Left hindlimb (tissue), 1 donor: ENCODE measurements around the gene HNRNPL.
"Not testable (repeated sequence)": the region's sequence is repeated elsewhere in the genome, so short reads cannot be mapped to it uniquely, and the experiment has no call there.

Experiments
- DNase-seq: peaks from one replicate; pipeline ENCODE4 v3.0.0-alpha.2; 2018

The HNRNPL gene

DNA sequence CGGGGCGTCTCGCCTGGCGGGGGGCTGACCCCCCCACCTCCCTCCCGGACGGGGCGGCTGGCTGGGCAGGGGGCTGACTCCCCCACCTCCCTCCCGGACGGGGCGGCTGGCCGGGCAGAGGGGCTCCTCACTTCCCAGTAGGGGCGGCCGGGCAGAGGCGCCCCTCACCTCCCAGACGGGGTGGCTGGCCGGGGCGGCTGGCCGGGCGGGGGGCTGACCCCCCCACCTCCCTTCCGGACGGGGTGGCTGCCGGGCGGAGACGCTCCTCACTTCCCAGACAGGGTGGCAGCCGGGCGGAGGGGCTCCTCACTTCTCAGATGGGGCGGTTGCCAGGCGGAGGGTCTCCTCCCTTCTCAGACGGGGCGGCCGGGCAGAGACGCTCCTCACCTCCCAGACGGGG, 52.0 kb downstream of the HNRNPL start:
- DNase-seq, result not testable (repeated sequence)

DNA sequence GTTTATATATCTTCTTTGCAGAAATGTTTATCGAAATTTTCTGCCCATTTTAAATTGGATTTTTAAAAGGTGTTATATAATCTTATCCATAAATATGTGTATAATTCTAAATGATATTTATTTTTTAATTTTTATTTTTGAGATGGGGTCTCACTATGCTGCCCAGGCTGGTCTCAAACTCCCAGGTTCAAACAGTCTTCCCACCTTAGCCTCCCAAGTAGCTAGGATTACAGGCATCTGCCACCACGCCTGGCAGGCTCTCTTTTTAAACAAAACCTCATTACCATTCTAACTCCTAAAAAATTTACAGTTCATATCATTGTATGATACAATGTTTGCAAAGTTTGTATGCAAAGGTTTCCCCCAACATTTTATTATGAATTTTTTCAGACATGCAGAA, 53.6 kb downstream of the HNRNPL start:
- DNase-seq, result no peak

DNA sequence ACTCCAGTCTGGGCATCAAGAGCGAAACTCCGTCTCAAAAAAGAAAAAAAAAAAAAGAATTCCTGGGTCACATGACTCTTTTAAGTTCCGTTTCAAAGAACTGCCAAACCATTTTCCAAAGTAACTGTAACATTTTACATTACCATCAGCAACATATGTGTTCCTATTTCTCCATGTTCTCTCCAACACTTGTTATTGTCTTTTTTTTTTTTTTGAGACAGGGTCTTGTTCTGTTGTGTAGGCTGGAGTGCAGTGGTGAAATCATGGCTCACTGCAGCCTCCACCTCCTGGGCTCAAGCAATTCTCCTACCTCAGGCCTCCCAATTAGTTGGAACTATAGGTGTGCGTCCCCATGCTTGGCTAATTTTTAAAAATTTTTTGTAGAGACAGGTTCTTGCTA, 54.2 kb downstream of the HNRNPL start:
- no peak for DNase-seq

DNA sequence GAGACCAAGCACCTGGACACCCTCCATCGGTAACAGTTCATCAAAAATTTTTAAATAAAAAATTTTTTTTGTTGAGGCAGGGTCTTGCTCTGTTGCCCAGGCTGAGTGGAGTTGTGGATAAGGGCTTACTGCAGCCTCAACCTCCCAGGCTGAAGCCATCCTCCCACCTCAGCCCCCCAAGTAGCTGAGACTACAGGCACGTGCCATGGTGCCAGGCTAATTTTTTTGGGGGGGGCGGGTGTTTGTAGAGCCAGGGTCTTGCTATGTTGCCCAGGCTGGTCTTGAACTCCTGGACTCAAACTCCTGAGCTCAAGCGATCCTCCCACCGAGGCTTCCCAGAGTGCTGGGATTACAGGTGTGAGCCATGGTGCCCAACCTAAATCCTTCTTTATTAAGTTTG, 56.1 kb downstream of the HNRNPL start:
- no peak for DNase-seq

DNA sequence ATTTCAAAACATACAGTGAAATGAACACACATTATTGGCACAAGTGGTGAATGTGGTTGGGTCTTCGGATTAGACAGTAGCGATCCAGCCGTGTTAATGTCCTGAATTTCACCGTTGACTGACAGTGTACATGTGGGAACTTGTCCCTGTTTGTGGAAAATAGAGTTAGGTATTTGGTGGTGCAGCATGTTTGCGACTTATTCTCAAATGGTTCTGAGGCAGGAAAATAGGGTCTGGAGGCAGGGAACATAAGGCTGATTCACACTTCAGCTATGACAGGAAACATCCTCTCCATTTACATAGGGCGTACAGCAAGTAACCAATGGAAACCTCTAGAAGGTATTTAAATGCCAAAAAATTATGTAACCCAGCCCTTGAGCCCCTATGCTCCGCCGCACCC, 56.6 kb downstream of the HNRNPL start:
- DNase-seq, result no peak

DNA sequence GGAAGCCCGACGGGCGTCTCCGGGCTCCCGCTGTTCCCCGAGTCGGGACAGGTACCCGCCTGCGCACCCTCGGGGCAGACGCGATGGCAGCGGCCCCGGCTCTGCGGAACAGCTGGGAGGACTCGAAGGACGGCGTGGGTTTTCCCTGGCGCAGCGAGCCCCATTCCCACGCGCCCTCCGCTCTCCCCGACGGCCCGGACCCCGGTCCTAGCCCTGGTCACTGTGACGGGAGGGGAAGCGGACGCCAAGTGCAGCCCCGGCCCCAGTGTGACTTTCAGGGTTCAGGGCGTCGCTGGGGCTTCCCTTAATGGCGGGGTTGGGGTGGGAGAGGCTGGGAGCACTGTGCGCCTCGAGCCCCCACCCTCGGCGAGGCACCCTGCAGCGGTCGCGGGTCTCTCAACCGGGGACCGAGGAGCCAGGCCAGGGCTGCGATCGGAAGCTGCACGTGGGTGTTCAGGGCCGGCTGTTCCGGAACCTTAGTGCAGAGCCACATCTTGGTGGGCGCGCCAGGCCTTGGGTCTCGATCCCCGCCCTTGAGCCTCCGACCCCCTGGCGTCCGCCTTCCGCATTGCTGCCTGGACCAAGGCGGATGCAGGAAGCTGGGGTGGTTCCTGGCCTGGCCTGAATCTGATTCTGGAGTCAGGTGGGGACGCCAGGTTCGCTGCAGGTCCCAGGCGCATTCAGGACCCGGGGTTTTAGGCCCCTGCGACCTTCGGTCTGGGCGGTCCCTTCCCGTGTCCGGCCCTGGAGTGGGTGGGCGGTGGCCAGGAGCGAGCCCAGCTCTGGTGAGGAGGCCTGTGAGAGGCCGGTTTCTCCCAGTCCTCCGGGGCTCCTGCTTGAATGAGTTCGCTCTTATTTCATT, 57.3 kb downstream of the HNRNPL start:
- DNase-seq, result peak; percentile 55

DNA sequence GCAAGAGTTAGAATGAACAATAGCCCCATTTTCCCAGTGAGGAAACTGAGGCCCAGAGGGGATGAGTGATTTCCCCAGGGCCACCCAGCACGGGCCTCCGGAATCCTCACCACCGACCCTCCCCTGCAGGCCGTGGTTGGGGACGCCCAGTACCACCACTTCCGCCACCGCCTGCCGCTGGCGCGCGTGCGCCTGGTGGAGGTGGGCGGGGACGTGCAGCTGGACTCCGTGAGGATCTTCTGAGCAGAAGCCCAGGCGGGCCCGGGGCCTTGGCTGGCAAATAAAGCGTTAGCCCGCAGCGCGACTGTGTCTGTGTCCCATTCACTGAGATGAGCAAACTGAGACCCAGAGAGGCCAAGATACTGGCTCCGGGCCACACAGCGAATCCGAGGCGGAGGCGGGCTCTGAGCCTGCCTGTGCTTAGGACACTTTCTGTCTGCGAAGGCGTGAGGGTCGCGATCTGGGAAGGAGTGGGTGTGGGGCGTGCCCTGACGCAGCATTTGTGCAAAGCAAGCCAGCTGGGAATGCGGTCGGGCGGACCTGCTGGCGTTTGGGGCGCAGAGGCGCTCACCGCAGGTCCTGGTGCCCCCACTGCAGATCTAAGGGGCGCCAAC, 58.2 kb downstream of the HNRNPL start:
- DNase-seq, result not testable (repeated sequence)

DNA sequence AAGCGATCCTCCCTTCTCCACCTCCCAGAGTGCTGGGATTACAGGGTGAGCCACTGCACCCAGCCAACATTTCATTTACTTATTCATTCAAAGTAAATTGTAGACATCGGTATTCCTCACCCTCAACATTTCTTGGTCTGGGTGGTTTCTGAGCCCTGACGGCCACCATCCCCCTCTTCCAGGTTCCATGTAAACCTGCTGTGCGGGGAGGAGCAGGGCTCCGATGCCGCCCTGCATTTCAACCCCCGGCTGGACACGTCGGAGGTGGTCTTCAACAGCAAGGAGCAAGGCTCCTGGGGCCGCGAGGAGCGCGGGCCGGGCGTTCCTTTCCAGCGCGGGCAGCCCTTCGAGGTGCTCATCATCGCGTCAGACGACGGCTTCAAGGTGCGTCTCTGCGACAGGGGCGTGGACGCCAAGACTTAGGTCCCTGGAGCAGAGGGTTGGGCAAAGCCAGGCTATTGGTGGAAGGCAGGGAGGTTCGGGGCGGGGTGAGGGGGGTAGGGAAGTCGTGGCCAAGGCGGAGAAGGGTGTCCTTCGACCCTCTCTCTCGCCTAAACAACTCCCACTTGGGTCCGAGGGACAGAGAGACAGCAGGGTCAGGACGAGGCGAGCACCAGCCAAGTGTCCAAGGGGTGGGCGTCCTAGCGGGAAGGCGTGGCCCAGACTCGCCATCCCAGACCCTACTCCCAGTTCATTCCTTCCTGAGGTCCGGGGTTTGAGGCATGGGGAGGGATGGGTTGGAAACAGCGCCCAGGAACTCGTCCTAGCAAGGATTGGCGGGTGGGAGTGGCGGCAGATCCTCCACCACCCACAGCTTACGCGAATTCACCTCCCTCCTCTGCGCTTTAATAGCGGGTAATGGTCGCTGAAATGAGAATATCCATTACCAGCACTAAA, 59.0 kb downstream of the HNRNPL start:
- not testable (repeated sequence) for DNase-seq

DNA sequence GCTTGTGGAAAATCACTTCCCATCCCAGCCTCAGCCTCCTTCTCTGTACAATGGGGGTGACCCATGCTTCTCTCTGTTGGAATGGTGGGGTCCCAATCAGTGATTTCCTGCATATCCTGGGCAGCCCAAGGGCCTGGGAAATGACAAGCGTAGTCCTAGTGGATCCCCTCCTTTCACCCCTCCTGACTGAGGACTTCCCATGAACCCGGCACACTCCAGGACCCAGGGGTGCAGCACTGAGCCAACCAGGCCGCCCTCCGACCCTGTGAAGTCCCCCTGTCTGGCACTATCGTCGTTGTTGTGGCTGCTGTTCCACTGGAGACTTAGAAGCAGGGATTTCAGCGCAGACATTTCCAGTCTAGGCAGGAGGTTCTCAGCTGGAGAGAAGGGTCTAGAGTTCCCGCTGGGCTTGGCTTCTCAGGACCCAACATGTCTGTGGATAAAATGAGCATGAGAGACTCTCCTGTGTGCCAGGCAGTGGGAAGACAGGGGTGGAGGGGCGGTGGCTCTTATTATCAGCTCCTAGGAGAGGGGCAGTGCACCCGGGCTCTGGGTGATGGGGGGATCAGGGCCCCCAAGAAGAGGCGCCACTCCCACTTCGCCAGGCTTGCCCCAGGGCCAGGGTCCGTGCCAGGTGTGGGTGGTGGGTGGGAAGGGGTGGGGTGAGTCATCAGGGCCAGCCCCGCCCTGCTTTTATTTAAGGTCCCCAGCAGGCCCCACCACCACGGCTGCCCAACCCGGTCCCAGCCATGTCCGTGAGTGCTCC, 61.1 kb downstream of the HNRNPL start, which contains the start of gene LGALS7B:
TSS of gene LGALS7B (plus strand) at position 723 of the 766 bp plus-strand sequence. CDS start at position 750, 27 bp downstream.
- no peak for DNase-seq

DNA sequence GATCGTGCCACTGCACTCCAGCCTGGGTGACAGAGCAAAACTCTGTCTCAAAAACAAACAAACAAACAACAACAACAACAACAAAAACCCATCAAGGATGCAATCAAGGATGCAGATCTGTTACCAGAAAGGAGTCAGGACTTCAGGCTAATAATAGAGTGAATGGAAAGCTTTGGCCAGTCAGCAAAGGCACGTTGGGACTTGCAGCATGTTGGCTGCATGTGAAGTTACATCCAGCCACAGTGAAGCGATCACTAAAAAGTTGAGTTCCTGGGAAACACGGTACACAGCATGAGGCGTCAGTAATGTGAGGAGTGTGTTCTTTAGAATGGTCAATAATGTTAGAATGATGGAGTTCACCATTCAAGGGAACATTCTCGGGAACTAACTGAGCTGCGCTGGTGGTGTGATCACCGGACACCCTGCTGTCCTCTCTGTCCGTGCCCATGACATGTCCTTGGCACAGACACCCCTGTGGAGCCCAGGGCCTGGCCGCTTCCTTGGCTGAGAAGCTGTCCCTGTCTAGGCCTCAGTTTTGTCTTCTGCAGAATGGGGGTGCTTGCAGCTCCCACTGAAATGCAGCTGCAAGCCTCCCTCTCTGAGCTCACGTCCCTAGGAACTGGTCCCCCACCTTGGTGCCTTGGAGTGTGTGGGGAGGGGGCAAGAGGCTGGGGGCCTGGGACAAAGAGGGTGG, 63.1 kb downstream of the HNRNPL start:
- no peak for DNase-seq
